B cell (primary cell): ENCODE data around the gene CHAC1. TPM values are rescaled to one million over a fixed set of nuclear protein-coding genes. Genes with fewer than 3 reads are reported as not detected.

Experiments
- ATAC-seq: fragments of 200-7000 bp; cut with Tn5 transposase; one replicate; pipeline ENCODE4 v1.10.0; 2021; ENCODE audit warnings: low read depth, mild to moderate bottlenecking, moderate number of reproducible peaks, moderate library complexity
- CTCF ChIA-PET: fragments of 350-600 bp; sonication (Branson Sonifier 250); formaldehyde crosslinking; loops from one replicate; lab custom pipeline; 2021; ENCODE audit warnings: antibody characterized with exemption, inconsistent platforms; lab: Charles Lee
- POLR2A ChIA-PET: fragments of 350-600 bp; sonication (Branson Sonifier 250); formaldehyde crosslinking; loops from one replicate; lab custom pipeline; 2021; ENCODE audit warnings: antibody characterized with exemption; lab: Charles Lee
- DNase-seq: peaks from one replicate; pipeline ENCODE4 v3.0.0; 2013
- H2AFZ ChIP-seq: 2 replicates; pipeline ENCODE4 v1.6.1; 2012; ENCODE audit warnings: mild to moderate bottlenecking, low read depth, low read length; ENCODE audit not compliant: insufficient read depth, poor library complexity, severe bottlenecking
- H3K27ac ChIP-seq, 2 donors: 1 replicate in 1 of 2; 2 replicates in 1 of 2; pipeline ENCODE4 v1.5.1; 2012 to 2013; ENCODE audit warnings: low read length in 2 of 2, mild to moderate bottlenecking in 2 of 2, moderate library complexity in 1 of 2
- H3K27me3 ChIP-seq, 4 experiments: fragments of 200-600 bp in 1 of 4; sonication (generic) in 1 of 4; replicated peaks in 1 of 4; 1 replicate in 2 of 4; 2 replicates in 2 of 4; pipeline versions ENCODE4 v1.6.1 to v1.7.0; 2013 to 2016; ENCODE audit warnings: low read length in 3 of 4, mild to moderate bottlenecking in 2 of 4, mixed read lengths in 1 of 4, moderate library complexity in 1 of 4; ENCODE audit not compliant: insufficient read depth in 4 of 4, control insufficient read depth in 3 of 4; ENCODE audit errors: control extremely low read depth in 1 of 4
- H3K36me3 ChIP-seq, 2 experiments: replicated peaks in 1 of 2; 1 replicate in 1 of 2; 2 replicates in 1 of 2; pipeline versions ENCODE4 v1.6.1 to v1.7.1; 2013; ENCODE audit warnings: low read length in 1 of 2; ENCODE audit not compliant: insufficient read depth in 2 of 2, control insufficient read depth in 1 of 2; ENCODE audit errors: control extremely low read depth in 1 of 2, extremely low read depth in 1 of 2
- H3K4me1 ChIP-seq, 2 donors: fragments of 200-600 bp in 1 of 2; sonication (generic) in 1 of 2; 1 replicate in 1 of 2; 2 replicates in 1 of 2; pipeline versions ENCODE4 v1.5.1 to v1.6.1; 2013 to 2017; ENCODE audit warnings: low read length in 2 of 2; ENCODE audit not compliant: control insufficient read depth in 2 of 2, insufficient read depth in 2 of 2
- H3K4me2 ChIP-seq: replicated peaks from 2 replicates; pipeline ENCODE3; 2012; ENCODE audit warnings: mild to moderate bottlenecking, low read depth, low read length; ENCODE audit not compliant: poor library complexity, severe bottlenecking
- H3K4me3 ChIP-seq, 5 experiments: fragments of 200-600 bp in 1 of 5; sonication (generic) in 1 of 5; 1 replicate in 3 of 5; 2 replicates in 2 of 5; pipeline versions ENCODE4 v1.5.1 to v1.7.0; 2011 to 2016; ENCODE audit warnings: low read length in 4 of 5, mild to moderate bottlenecking in 4 of 5, low read depth in 2 of 5, control low read depth in 1 of 5, moderate library complexity in 1 of 5; ENCODE audit not compliant: insufficient read depth in 1 of 5; ENCODE audit errors: control extremely low read depth in 1 of 5, extremely low read depth in 1 of 5
- H3K79me2 ChIP-seq: fragments of 200-600 bp; sonication (generic); one replicate; pipeline ENCODE4 v1.6.0; 2016; ENCODE audit warnings: low read length; ENCODE audit not compliant: control insufficient read depth, insufficient read depth
- H3K9ac ChIP-seq: fragments of 200-600 bp; sonication (generic); 2 replicates; pipeline ENCODE4 v1.6.1; 2017; ENCODE audit warnings: mild to moderate bottlenecking, low read length, moderate library complexity
- H3K9me3 ChIP-seq, 3 donors: one replicate each; pipeline versions ENCODE4 v1.6.1 to v1.7.1; 2013; ENCODE audit warnings: low read length in 2 of 3; ENCODE audit not compliant: control insufficient read depth in 2 of 3, insufficient read depth in 1 of 3; ENCODE audit errors: control extremely low read depth in 1 of 3
- H4K20me1 ChIP-seq: 2 replicates; pipeline ENCODE4 v1.6.0; 2012; ENCODE audit warnings: mild to moderate bottlenecking, low read length; ENCODE audit not compliant: insufficient read depth, control insufficient read depth, poor library complexity, severe bottlenecking
- H3K27ac Mint-ChIP-seq: one replicate; pipeline ENCODE4 v1.8.0; 2021; ENCODE audit warnings: mixed read lengths
- H3K27me3 Mint-ChIP-seq: one replicate; pipeline ENCODE4 v1.8.0; 2021; ENCODE audit warnings: mixed read lengths
- H3K4me1 Mint-ChIP-seq: one replicate; pipeline ENCODE4 v1.8.0; 2021; ENCODE audit warnings: mixed read lengths
- H3K4me3 Mint-ChIP-seq: one replicate; pipeline ENCODE4 v1.8.0; 2021; ENCODE audit warnings: mixed read lengths
- H3K9me3 Mint-ChIP-seq: one replicate; pipeline ENCODE4 v1.8.0; 2022; ENCODE audit warnings: mixed read lengths; ENCODE audit not compliant: insufficient read depth
- CTCF ChIP-seq: fragments of 200-600 bp; IDR thresholded peaks from one replicate; pipeline ENCODE4 v1.8.0; 2022; ENCODE audit warnings: antibody characterized with exemption, mild to moderate bottlenecking
- EZH2 ChIP-seq: IDR thresholded peaks from 2 replicates; pipeline ENCODE4 v1.6.1; 2012; ENCODE audit warnings: borderline replicate concordance, low read depth, mild to moderate bottlenecking, moderate library complexity, low read length; ENCODE audit not compliant: insufficient read depth, poor library complexity, severe bottlenecking
- WGBS: methylation state at CpG from one replicate; pipeline ENCODE4 v1.1.5; 2013; ENCODE audit warnings: missing lambda C conversion rate; ENCODE audit not compliant: insufficient coverage; 5-methylcytosine and 5-hydroxymethylcytosine counted together
- intact Hi-C: fragments of 100-400 bp; cut with micrococcal nuclease; formaldehyde crosslinking; loops from one replicate; pipeline ENCODE4 v1.10.0; 2022
- polyA plus RNA-seq: library from polyadenylated mRNA; depleted of rRNA; stranded (reverse); fragments of >200 nt; gene quantifications from 2 replicates; pipeline ENCODE4 v1.2.3, GENCODE V29; 2012
- total RNA-seq, 2 donors: library from RNA; stranded (reverse); fragments of 120-200 nt in 1 of 2; gene quantifications; 1 replicate in 1 of 2; 2 replicates in 1 of 2; pipeline versions ENCODE4 v1.2.3 to v1.2.4, GENCODE V29; 2013 to 2022

The CHAC1 gene
- total and polyA plus RNA-seq, 2 donors (not counting 1 experiment from before 2014, with no cell fraction given) = 0.81 to 3.6 TPM

GRCh38 chr15:40988156-40988555, 34.9 kb downstream of the CHAC1 start:
- TF ChIP-seq EZH2 = no peak
- TF ChIP-seq CTCF = no peak
- Histone ChIP-seq H4K20me1 (no peaks in the 10 kb centered on the region), H3K27ac (no peak overlapping the region), H3K9ac (no peak overlapping the region), H3K27me3 (no peaks in the 10 kb centered on the region), H3K4me3 (no peak overlapping the region), H3K79me2 (no peaks in the 10 kb centered on the region), H2AFZ (no peak overlapping the region), H3K36me3 (peaks cover 4 to 85% of the 10 kb centered on the region in 2 experiments), H3K4me1 (no peaks in the 10 kb centered on the region), H3K9me3 (no peaks in the 10 kb centered on the region), H3K4me2 (no peak overlapping the region)
- Mint-ChIP-seq H3K4me3 (no peak overlapping the region), H3K9me3 (no peaks in the 10 kb centered on the region), H3K27ac (no peak overlapping the region), H3K4me1 (no peaks in the 10 kb centered on the region), H3K27me3 (no peaks in the 10 kb centered on the region)
- DNase-seq (no peak), ATAC-seq (no peak)
- intact Hi-C loops = no loop called here
- 100% methylated on average over 1 of the region's 4 CpGs for WGBS
- CTCF ChIA-PET = interaction anchor here (0.5 kb wide), 1 partner anchor 84 kb away, joined by 4 read pairs; no protein-coding TSS in a partner anchor
- POLR2A ChIA-PET = no interaction called here

- Histone ChIP-seq H3K9me3 (no peaks in the 10 kb centered on the region), H4K20me1 (no peaks in the 10 kb centered on the region), H3K9ac (no peak overlapping the region), H3K36me3 (peaks cover 5 to 76% of the 10 kb centered on the region in 2 experiments), H3K79me2 (no peaks in the 10 kb centered on the region), H2AFZ (no peak overlapping the region), H3K4me2 (no peak overlapping the region), H3K27me3 (no peaks in the 10 kb centered on the region), H3K4me1 (no peaks in the 10 kb centered on the region), H3K27ac (no peak overlapping the region), H3K4me3 (no peak overlapping the region)
- H3K9me3 Mint-ChIP-seq = no peaks in the 10 kb centered on the region
- DNase-seq = no peak
- no peak for TF ChIP-seq CTCF
- no peak for TF ChIP-seq EZH2
- H3K27me3 Mint-ChIP-seq = no peaks in the 10 kb centered on the region
- no peak for ATAC-seq
- intact Hi-C loops = no loop called here
- CTCF ChIA-PET = no interaction called here
- H3K27ac Mint-ChIP-seq = no peak overlapping the region
- no peak overlapping the region for H3K4me3 Mint-ChIP-seq
- no peaks in the 10 kb centered on the region for H3K4me1 Mint-ChIP-seq
- POLR2A ChIA-PET = no interaction called here
Observed at GRCh38 chr15:40990080-40990479, 36.8 kb downstream of the CHAC1 start.
